HL-60 (cell line): ENCODE results near the gene PIP5K1C.

Source experiments
- GABPA ChIP-seq: IDR thresholded peaks from 2 replicates; pipeline ENCODE4 v1.6.1; 2012; ENCODE audit warnings: low read depth
- POLR2AphosphoS5 ChIP-seq: IDR thresholded peaks from 2 replicates; pipeline ENCODE4 v1.6.1; 2012; ENCODE audit warnings: low read depth
- TF ChIP-seq, protein P1 (sequence below): IDR thresholded peaks from 2 replicates; pipeline ENCODE4 v1.6.1; 2012; ENCODE audit warnings: low read depth; ENCODE audit not compliant: insufficient replicate concordance
- TF ChIP-seq, protein P2 (sequence below): IDR thresholded peaks from one replicate; pipeline ENCODE4 v1.5.1; 2011; ENCODE audit warnings: low read length, control low read depth, inconsistent platforms; ENCODE audit not compliant: insufficient read depth

DNA sequence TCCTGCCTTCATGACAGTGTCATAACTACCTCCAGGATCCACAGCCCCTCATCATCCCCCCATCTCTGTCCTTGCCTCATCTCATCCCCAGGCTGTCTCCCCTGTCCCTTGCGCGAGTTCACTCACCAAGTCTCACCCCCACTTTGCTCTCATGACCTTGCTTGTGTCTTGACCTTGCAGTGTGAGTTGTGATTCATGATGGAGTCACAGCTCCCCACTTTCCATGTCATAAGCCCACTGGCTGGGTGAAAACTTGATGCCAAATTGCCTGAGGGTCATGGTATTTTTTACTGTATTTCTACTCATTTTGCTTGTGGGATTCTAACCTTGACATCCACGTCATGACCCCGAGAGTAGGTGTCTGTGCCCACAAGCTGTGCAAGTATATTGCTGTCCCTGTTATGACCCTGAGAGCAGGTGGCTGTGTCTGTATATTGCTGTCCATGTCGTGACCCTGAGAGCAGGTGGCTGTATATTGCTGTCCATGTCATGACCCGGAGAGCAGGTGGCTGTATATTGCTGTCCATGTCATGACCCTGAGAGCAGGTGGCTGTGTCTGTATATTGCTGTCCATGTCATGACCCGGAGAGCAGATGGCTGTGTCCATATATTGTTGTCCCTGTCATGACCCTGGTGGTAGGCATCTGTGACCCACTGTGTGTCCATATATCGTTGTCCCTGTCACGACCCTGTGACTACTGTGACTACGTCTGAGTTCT is 37.4 kb upstream of the PIP5K1C start:
- TF ChIP-seq, protein P1, sequence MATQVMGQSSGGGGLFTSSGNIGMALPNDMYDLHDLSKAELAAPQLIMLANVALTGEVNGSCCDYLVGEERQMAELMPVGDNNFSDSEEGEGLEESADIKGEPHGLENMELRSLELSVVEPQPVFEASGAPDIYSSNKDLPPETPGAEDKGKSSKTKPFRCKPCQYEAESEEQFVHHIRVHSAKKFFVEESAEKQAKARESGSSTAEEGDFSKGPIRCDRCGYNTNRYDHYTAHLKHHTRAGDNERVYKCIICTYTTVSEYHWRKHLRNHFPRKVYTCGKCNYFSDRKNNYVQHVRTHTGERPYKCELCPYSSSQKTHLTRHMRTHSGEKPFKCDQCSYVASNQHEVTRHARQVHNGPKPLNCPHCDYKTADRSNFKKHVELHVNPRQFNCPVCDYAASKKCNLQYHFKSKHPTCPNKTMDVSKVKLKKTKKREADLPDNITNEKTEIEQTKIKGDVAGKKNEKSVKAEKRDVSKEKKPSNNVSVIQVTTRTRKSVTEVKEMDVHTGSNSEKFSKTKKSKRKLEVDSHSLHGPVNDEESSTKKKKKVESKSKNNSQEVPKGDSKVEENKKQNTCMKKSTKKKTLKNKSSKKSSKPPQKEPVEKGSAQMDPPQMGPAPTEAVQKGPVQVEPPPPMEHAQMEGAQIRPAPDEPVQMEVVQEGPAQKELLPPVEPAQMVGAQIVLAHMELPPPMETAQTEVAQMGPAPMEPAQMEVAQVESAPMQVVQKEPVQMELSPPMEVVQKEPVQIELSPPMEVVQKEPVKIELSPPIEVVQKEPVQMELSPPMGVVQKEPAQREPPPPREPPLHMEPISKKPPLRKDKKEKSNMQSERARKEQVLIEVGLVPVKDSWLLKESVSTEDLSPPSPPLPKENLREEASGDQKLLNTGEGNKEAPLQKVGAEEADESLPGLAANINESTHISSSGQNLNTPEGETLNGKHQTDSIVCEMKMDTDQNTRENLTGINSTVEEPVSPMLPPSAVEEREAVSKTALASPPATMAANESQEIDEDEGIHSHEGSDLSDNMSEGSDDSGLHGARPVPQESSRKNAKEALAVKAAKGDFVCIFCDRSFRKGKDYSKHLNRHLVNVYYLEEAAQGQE = no peak
- TF ChIP-seq, protein P2, sequence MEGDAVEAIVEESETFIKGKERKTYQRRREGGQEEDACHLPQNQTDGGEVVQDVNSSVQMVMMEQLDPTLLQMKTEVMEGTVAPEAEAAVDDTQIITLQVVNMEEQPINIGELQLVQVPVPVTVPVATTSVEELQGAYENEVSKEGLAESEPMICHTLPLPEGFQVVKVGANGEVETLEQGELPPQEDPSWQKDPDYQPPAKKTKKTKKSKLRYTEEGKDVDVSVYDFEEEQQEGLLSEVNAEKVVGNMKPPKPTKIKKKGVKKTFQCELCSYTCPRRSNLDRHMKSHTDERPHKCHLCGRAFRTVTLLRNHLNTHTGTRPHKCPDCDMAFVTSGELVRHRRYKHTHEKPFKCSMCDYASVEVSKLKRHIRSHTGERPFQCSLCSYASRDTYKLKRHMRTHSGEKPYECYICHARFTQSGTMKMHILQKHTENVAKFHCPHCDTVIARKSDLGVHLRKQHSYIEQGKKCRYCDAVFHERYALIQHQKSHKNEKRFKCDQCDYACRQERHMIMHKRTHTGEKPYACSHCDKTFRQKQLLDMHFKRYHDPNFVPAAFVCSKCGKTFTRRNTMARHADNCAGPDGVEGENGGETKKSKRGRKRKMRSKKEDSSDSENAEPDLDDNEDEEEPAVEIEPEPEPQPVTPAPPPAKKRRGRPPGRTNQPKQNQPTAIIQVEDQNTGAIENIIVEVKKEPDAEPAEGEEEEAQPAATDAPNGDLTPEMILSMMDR = no peak
- TF ChIP-seq POLR2AphosphoS5 (no peak), GABPA (no peak)
